Mesenteric fat pad (tissue), 1 donor: ENCODE data around the gene L3MBTL3. TPM values are rescaled to one million over a fixed set of nuclear protein-coding genes. Genes with fewer than 3 reads are reported as not detected.

Experiments
- DNase-seq: peaks from one replicate; pipeline ENCODE4 v3.0.0-alpha.2; 2020; ENCODE audit warnings: low spot score
- total RNA-seq: library from RNA; stranded (reverse); fragmentation: NEBNext Ultra II Directional; extraction: Animal tissue kit (Norgen Biotek cat#: 25700); gene quantifications from one replicate; pipeline ENCODE4 v1.2.1, GENCODE V29; 2021
- donor health status: DM: yes; HTN: yes; CAD: no.

L3MBTL3 gene
- total RNA-seq, 1 donor from 2014 or later = 9.9 TPM

DNA sequence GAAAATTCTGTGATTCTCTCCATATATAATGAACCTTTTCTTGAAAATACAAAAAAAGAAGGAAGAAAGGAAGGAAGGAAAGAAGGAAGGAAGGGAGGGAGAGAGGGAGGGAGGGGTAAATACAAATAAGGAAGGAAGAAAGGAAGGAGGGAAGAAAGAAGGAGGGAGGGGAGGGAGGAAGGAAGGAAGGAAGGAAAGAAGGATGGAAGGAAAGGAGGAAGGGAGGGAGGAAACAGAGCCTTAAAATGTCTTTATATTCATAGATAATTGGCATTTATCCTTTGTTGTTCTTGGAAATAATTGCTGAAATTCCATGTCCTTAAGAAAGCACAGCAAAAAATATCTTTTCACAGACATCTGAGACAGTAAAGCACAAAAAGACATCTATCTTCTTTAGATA, 164.1 kb downstream of the L3MBTL3 start:
- no peak for DNase-seq

DNA sequence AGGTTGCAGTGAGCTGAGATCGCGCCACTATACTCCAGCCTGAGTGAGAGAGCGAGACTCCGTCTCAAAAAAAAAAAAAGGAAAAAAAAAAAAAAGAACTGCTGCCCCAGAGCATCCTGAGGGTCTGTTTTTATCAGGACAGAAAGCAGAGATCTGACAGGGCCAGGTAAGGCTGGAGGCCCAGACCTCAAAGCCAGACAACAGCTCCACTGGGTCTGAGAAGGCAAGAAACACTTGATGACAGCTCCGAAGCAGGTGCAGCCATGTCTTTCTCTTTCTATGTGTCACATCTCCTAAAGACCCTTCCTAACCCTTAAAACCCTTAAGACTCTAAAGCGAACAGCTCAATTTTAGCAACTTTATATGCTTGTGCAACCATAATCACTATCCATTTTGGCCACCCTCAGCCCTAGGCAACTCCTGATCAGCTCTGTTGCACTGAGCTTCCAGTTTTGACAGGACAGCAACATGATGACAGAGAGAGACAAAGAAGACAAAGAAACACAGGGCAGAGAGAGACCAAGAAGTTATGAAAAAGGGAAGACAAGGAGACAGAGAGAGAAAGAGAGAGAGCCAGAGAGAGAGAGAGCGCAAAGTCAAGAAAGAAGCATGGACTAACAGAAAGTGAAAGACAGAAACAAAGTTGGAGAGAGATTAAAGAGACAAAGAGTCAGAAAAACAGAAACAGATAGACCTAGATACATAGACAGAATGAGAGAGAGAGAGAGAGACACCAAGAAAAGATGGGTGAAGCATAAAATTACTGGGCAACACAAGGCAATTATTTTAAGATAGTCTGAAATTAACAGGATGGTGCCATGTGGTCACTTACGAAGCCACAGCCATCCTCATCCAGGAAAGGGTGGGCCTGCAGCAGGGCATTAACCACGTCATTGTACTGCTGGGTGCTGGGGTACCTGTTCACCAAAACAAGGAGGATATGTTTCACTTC, 165.2 kb downstream of the L3MBTL3 start:
- no peak for DNase-seq

DNA sequence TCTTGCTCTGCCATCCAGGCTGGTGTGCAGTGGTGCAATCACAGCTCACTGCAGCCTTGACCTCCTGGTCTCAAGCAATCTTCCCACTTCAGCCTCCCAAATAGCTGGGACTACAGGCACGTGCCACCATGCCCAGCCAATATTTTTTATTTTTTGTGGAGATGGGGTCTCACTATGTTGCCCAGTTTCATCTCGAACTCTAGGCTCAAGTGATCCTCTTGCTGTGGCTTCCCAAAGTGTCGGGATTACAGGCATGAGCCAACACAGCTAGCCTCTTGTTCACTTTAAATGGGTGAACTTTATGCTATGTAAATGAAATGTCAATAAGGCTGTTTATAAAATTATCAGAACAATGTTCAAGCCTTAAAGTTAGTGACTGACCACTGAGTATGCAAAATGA, 167.3 kb downstream of the L3MBTL3 start:
- DNase-seq = no peak

DNA sequence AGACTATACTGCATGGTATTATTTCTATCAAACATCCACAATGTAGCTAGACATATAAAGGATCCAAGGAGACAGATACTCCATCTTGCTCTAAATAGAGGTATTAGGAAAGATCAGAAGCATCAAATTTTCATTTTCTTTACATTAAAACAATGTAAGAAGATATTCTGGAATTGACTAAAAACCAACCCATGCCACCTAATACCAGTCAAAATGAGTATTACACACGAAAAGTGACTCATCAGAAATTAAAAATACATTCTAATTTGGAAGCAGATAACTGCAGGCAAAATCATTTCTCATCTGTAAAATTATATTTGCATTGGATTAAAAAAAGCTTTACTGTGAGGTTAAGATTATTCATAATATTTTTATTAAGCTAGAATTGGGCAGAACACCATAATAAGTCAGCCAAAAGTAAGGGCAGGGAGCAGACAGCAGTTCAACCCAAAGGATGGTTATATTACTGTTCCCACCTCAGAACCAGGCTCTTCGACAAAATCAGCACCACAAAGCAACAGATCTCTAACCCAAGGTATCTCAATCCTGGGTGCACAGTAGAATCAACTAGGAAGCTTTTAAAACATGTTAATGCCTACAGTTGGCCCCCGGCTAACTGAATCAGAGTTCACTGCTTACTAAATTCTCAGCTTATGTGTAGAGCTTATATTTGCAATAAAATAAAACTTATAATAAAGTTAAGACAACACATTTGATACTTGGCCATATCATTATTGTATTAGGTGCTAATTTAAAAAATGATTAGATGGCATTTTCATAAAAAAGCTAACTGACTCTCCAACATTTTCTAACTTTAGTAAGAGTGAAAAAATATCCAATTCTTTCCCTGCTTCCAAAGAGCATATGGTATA, 169.2 kb downstream of the L3MBTL3 start:
- DNase-seq = no peak

DNA sequence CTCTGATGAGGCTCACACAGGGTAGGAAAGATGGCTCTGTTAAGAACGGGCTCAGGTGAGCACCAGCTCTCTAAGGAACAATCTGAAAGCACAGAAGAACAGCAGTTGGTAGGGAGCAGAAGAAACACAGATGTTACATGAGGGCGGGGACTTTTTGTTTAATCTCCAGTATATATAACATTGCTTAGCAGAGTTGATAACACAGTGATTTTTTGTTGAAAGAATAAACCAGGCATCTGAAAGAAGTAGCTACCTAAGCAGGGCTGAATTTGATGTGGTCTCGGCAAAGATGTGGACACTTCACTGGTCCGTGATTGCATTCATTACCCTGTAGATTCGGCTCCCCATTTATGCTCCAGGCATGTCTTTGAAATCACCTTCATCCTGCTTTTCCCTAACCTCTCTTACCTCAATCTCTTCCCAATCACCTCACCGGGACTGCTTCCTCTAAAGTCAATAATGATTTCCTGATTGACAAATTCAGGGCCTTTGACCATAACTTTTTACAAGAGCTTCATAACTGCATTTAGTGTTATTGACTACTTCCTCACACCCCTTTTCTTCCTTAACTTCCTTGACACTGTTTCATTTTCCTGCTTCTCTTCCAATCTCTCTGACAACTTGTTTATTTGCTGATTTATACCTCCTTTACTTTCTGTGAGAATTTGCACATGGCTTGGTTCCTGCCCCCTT, 170.0 kb downstream of the L3MBTL3 start:
- no peak for DNase-seq

DNA sequence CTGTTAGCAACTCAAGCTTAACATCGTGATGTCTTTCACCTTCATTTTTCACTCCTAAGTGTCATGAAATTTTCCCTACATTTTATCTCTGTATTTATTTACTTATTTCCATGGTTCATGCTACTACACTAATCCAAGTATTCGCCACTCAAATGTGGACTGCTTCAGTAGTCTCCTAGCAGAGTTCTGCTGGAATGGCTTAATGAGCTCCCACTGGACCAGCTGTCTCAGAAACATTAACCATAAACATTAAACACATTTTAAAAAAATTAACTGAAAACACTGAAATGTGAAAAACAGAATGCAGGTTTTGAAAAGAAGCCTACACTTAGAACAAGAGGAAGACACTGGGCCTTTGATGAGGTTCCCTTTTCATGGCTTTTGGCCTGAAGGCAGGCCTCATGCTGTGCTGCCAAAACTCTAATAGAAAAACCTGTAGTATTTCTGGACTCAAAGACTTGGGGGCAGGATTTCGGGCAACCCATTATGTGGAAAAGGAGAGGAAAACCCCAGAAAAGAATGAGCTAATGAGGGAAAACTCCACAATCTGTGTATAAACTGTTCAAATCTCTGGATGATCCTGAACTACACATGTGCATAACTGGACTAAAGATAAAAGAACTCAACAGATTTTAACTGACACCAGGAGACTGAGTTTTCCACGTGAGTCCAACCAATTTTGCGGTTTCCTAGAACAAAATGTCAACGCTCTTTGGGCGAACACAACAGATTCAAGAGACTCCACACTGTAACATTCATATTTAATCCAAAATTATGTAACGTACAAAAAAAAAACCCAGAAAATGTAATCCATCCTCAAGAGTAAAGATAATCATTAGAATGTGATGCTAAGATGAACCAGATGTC, 171.4 kb downstream of the L3MBTL3 start:
- no peak for DNase-seq

Other genes starting within 250 kb of the L3MBTL3 start
- not detected for gene TMEM244, start 157.3 kb upstream of the L3MBTL3 start, total RNA-seq
- 0.84 TPM for gene SAMD3, start 204.4 kb downstream of the L3MBTL3 start, total RNA-seq